Adrenal gland (tissue), 5 donors: ENCODE measurements around the gene DIP2C.

Experiments used
- POLR2A ChIP-seq, 2 donors: fragments of 450-650 bp; IDR thresholded peaks; one replicate each; pipeline ENCODE4 v1.6.1; 2017; ENCODE audit warnings: antibody characterized with exemption in 2 of 2, mild to moderate bottlenecking in 2 of 2, moderate library complexity in 1 of 2
- TF ChIP-seq, protein P1 (sequence below), 6 experiments: fragments of 450-650 bp in 4 of 6; fragments of 200-600 bp in 2 of 6; sonication (generic) in 1 of 6; IDR thresholded peaks; 1 replicate in 5 of 6; 2 replicates in 1 of 6; pipeline versions ENCODE4 v1.5.1 to v1.8.0; 2016 to 2021; ENCODE audit warnings: antibody characterized with exemption in 6 of 6, mild to moderate bottlenecking in 2 of 6, moderate library complexity in 1 of 6
- donor health status: DM: no; HTN: no; CAD: no.

DNA sequence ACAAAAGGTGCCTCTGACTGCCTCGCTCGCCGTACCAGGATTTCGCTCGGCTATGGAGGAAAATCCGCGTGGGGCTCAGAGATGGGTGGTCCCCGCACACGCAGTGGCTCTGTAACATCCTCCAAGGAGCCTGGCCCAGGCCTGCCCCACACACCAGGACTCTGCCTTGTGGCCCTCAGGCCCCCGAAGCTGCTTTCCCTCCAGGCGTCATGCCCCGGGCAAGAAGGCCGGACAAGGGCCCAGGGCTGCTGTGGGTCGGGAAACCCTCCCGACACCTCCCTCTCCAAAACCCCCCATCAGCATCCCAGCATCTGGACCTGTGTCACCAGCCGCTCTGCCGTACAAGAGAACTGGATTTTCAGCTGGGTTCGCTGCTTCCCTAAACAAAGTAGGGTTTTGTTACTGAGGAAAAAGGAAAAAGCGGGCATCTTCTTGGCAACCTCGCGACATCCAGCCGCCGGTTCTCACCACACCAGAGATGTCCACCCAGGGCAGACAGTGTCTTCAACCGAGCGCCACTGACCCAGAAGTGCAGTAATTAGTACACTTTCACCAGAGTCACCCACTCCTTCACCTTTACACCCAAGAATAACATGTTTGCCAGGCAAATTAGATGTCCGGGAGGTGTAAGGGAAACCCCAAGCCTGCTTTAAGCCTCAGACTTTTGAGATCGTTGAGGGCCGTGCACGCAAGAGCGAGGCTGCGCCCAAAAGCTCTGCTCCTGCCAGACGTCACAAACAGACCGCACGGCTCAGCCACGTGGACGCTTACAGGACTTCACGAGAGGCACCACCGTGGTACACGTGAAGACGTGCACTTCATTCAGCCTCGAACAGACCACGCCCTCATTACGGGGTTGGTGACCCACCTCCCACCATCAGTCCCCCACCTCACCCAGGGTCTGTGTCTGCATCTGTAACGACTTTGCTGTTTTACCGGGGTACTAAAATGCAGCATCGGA is 62.2 kb downstream of the DIP2C start:
- TF ChIP-seq, protein P1, sequence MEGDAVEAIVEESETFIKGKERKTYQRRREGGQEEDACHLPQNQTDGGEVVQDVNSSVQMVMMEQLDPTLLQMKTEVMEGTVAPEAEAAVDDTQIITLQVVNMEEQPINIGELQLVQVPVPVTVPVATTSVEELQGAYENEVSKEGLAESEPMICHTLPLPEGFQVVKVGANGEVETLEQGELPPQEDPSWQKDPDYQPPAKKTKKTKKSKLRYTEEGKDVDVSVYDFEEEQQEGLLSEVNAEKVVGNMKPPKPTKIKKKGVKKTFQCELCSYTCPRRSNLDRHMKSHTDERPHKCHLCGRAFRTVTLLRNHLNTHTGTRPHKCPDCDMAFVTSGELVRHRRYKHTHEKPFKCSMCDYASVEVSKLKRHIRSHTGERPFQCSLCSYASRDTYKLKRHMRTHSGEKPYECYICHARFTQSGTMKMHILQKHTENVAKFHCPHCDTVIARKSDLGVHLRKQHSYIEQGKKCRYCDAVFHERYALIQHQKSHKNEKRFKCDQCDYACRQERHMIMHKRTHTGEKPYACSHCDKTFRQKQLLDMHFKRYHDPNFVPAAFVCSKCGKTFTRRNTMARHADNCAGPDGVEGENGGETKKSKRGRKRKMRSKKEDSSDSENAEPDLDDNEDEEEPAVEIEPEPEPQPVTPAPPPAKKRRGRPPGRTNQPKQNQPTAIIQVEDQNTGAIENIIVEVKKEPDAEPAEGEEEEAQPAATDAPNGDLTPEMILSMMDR (IDR thresholded peaks at IDR 0.05) = no peak
- no peak for TF ChIP-seq POLR2A (IDR thresholded peaks at IDR 0.05)
